HepG2 (cell line): ENCODE data around the gene FGA. TPM values are rescaled to one million over a fixed set of nuclear protein-coding genes. Genes with fewer than 3 reads are reported as not detected.

Source experiments
- ATAC-seq: fragments of 200-7000 bp; cut with Tn5 transposase; 3 replicates; pipeline ENCODE4 v1.9.1; 2020; ENCODE audit warnings: mild to moderate bottlenecking, moderate library complexity
- BruUV-seq: library from RNA; stranded (reverse); fragments of 400-500 nt; replicated peaks from 2 replicates; lab custom pipeline; 2021; lab: Mats Ljungman, UMichigan
- CTCF ChIA-PET: fragments of 300-600 bp; formaldehyde crosslinking; extraction: SDS; loops from one replicate; lab custom pipeline; 2021; ENCODE audit warnings: low total read pairs, inconsistent platforms, low intra/inter-chr PET ratio; lab: Yijun Ruan, JAX
- POLR2A ChIA-PET: fragments of 350-600 bp; sonication (Branson Sonifier 250); formaldehyde crosslinking; loops from one replicate; lab custom pipeline; 2020; ENCODE audit warnings: antibody characterized with exemption, inconsistent platforms; lab: Yijun Ruan, JAX
- DNase-seq: peaks from one replicate; pipeline ENCODE4 v3.0.0-alpha.2; 2015; ENCODE audit warnings: low spot score
- FAIRE-seq: peaks from 3 replicates; lab custom pipeline; 2011; peaks lifted over from hg19 to GRCh38; lab: Jason Lieb, UNC
- H2AFZ ChIP-seq: one replicate; pipeline ENCODE4 v1.6.1; 2011; ENCODE audit warnings: low read length, inconsistent platforms
- H3K27ac ChIP-seq: fragments of 300-600 bp; 3 replicates; pipeline ENCODE4 v1.8.0; 2011; ENCODE audit warnings: mixed run types, mild to moderate bottlenecking, mixed read lengths, low read length, inconsistent platforms; ENCODE audit not compliant: insufficient read depth; ENCODE audit errors: extremely low read length
- H3K27me3 ChIP-seq, 2 experiments: fragments of 200-600 bp in 1 of 2; 2 replicates in 1 of 2; 3 replicates in 1 of 2; pipeline versions ENCODE4 v1.6.0 to v1.8.0; 2011; ENCODE audit warnings: low read length in 2 of 2, mild to moderate bottlenecking in 2 of 2, moderate library complexity in 2 of 2, inconsistent platforms in 1 of 2; ENCODE audit not compliant: insufficient read depth in 2 of 2, control insufficient read depth in 1 of 2
- H3K36me3 ChIP-seq, 2 experiments: fragments of 200-600 bp in 1 of 2; replicated peaks in 1 of 2; 2 replicates in 1 of 2; 3 replicates in 1 of 2; pipeline versions ENCODE4 v1.5.1 to v1.8.0; 2011; ENCODE audit warnings: low read length in 2 of 2, inconsistent platforms in 1 of 2; ENCODE audit not compliant: insufficient read depth in 2 of 2, control insufficient read depth in 1 of 2
- H3K4me1 ChIP-seq: 2 replicates; pipeline ENCODE4 v1.5.1; 2012; ENCODE audit warnings: low read length, inconsistent platforms; ENCODE audit not compliant: insufficient read depth
- H3K4me2 ChIP-seq: 2 replicates; pipeline ENCODE4 v1.6.0; 2011; ENCODE audit warnings: low read depth, low read length, inconsistent platforms
- H3K4me3 ChIP-seq, 3 experiments: fragments of 200-600 bp in 1 of 3; sonication (generic), shearing (Covaris generic) in 1 of 3; replicated peaks in 1 of 3; 2 replicates each; pipeline ENCODE4 v1.5.1; 2011 to 2016; ENCODE audit warnings: low read length in 3 of 3, inconsistent platforms in 2 of 3, low read depth in 2 of 3, mild to moderate bottlenecking in 2 of 3, control low read depth in 1 of 3, mixed read lengths in 1 of 3; ENCODE audit not compliant: insufficient read depth in 1 of 3
- H3K79me2 ChIP-seq: one replicate; pipeline ENCODE4 v1.6.1; 2011; ENCODE audit warnings: low read length, inconsistent platforms; ENCODE audit not compliant: insufficient read depth
- H3K9ac ChIP-seq: 2 replicates; pipeline ENCODE4 v1.6.0; 2011; ENCODE audit warnings: mild to moderate bottlenecking, low read depth, low read length, inconsistent platforms; ENCODE audit not compliant: insufficient read depth
- H3K9me3 ChIP-seq: 2 replicates; pipeline ENCODE4 v1.5.1; 2012; ENCODE audit warnings: mild to moderate bottlenecking, low read length
- H4K20me1 ChIP-seq: 2 replicates; pipeline ENCODE4 v1.6.0; 2011; ENCODE audit warnings: inconsistent platforms, mild to moderate bottlenecking, low read length, moderate library complexity; ENCODE audit not compliant: insufficient read depth
- AFF4 ChIP-seq: sonication (generic); formaldehyde crosslinking; IDR thresholded peaks from 2 replicates; pipeline ENCODE4 v1.4.0; 2020; ENCODE audit warnings: missing genetic modification reagents
- AGO2 ChIP-seq: fragments of 200-400 bp; formaldehyde crosslinking; optimal IDR thresholded peaks from 2 replicates; pipeline ENCODE3; 2017; ENCODE audit warnings: mild to moderate bottlenecking, low read depth, low read length, moderate library complexity
- ELF4 ChIP-seq: sonication (generic); formaldehyde crosslinking; IDR thresholded peaks from 2 replicates; pipeline ENCODE4 v1.5.0; 2020; ENCODE audit warnings: missing genetic modification reagents, mild to moderate bottlenecking, moderate library complexity, borderline replicate concordance
- FLYWCH1 ChIP-seq: sonication (generic); formaldehyde crosslinking; IDR thresholded peaks from 2 replicates; pipeline ENCODE4 v1.8.1; 2023; ENCODE audit warnings: mild to moderate bottlenecking, missing genetic modification reagents
- FOXO1 ChIP-seq: sonication (generic); formaldehyde crosslinking; IDR thresholded peaks from 2 replicates; pipeline ENCODE4 v1.4.0; 2020; ENCODE audit warnings: missing genetic modification reagents
- HNRNPH1 ChIP-seq: fragments of 200-400 bp; formaldehyde crosslinking; optimal IDR thresholded peaks from 2 replicates; pipeline ENCODE3; 2017; ENCODE audit warnings: mild to moderate bottlenecking, low read depth, low read length
- POLR2A ChIP-seq, 2 experiments: IDR thresholded peaks; 2 replicates each; pipeline ENCODE4 v1.6.1; 2011; ENCODE audit warnings: low read depth in 2 of 2, low read length in 2 of 2, mild to moderate bottlenecking in 1 of 2, moderate library complexity in 1 of 2; ENCODE audit not compliant: insufficient read depth in 1 of 2
- REPIN1 ChIP-seq: sonication (generic); formaldehyde crosslinking; IDR thresholded peaks from 2 replicates; pipeline ENCODE4 v1.8.0; 2022; ENCODE audit warnings: missing genetic modification reagents, low read depth, mild to moderate bottlenecking, borderline replicate concordance
- SSRP1 ChIP-seq: IDR thresholded peaks from 2 replicates; pipeline ENCODE4 v1.6.1; 2016; ENCODE audit warnings: control low read depth
- XRCC5 ChIP-seq: fragments of 200-400 bp; formaldehyde crosslinking; optimal IDR thresholded peaks from 2 replicates; pipeline ENCODE3; 2017; ENCODE audit warnings: mild to moderate bottlenecking, low read length
- ZNF33A ChIP-seq: sonication (generic); formaldehyde crosslinking; IDR thresholded peaks from 2 replicates; pipeline ENCODE4 v1.5.1; 2020; ENCODE audit warnings: missing genetic modification reagents, mild to moderate bottlenecking, moderate library complexity, borderline replicate concordance
- ZNF350 ChIP-seq: sonication (generic); formaldehyde crosslinking; IDR thresholded peaks from 2 replicates; pipeline ENCODE4 v1.4.0; 2020; ENCODE audit warnings: mild to moderate bottlenecking, low read depth, missing genetic modification reagents, borderline replicate concordance
- ZNF501 ChIP-seq: sonication (generic); formaldehyde crosslinking; IDR thresholded peaks from 2 replicates; pipeline ENCODE4 v1.5.1; 2020; ENCODE audit warnings: mild to moderate bottlenecking, moderate library complexity, missing genetic modification reagents
- ZNF547 ChIP-seq: sonication (generic); formaldehyde crosslinking; IDR thresholded peaks from 2 replicates; pipeline ENCODE4 v1.5.1; 2020; ENCODE audit warnings: mild to moderate bottlenecking, missing genetic modification reagents
- ZNF687 ChIP-seq: sonication (generic); formaldehyde crosslinking; IDR thresholded peaks from 2 replicates; pipeline ENCODE4 v1.5.1; 2020; ENCODE audit warnings: mild to moderate bottlenecking, missing genetic modification reagents, moderate library complexity
- WGBS: methylation state at CpG from one replicate; pipeline ENCODE4 v1.1.6; 2017; ENCODE audit warnings: low lambda C conversion rate; 5-methylcytosine and 5-hydroxymethylcytosine counted together
- in situ Hi-C: cut with HindIII; loops from 2 replicates; pipeline ENCODE4 v1.10.0; 2017; ENCODE audit warnings: low pct_unique_long_range_greater_than_20kb; ENCODE audit not compliant: extremely low pct_ligation_motif_present
- intact Hi-C: fragments of 100-400 bp; cut with micrococcal nuclease; formaldehyde crosslinking; loops from one replicate; pipeline ENCODE4 v1.10.0; 2022; ENCODE audit not compliant: unreplicated experiment
- polyA plus RNA-seq, 8 experiments: library from polyadenylated mRNA; depleted of rRNA in 3 of 8; stranded (reverse) in 7 of 8; unstranded in 1 of 8; fragments of >200 nt; fragmentation: Illumina TruSeq in 4 of 8; extraction: Trizol in 4 of 8; gene quantifications; 2 replicates each; pipeline versions ENCODE4 v1.2.1 to v1.2.3, GENCODE V29; 2011 to 2016; ENCODE audit warnings: low read depth in 4 of 8, missing spikeins in 1 of 8, mixed read lengths in 1 of 8; ENCODE audit not compliant: insufficient read depth in 1 of 8
- total RNA-seq, 5 experiments: library from RNA; depleted of rRNA; stranded (reverse); fragments of >200 nt; fragmentation: Illumina TruSeq; extraction: Trizol; gene quantifications; 2 replicates each; pipeline ENCODE4 v1.2.3, GENCODE V29; 2016; ENCODE audit warnings: low read depth in 1 of 5

The FGA gene
- total and polyA plus RNA-seq, 2 of the 13 experiments (the other 11 are each of a cell fraction or from before 2014, with no cell fraction given): 640 to 1,523 TPM

GRCh38 chr4:154586296-154587033, 4.1 kb downstream of the FGA start:
- no peak overlapping the region for H2AFZ ChIP-seq
- intact Hi-C loops: no loop called here
- H3K9me3 ChIP-seq: no peaks in the 10 kb centered on the region
- POLR2A ChIA-PET: interaction anchor here (1.4 to 16.0 kb wide), 8 partner anchors 9 to 32 kb away, joined by 4 to 468 read pairs (median 22); partner anchors contain the start of gene FGG
- H3K9ac ChIP-seq: no peak overlapping the region
- CTCF ChIA-PET: no interaction called here
- 96% methylated on average over 13 of the region's 13 CpGs for WGBS
- no peaks in the 10 kb centered on the region for H3K27me3 ChIP-seq
- H3K36me3 ChIP-seq: peaks cover 3 to 26% of the 10 kb centered on the region in 2 experiments
- DNase-seq (no peak), FAIRE-seq (no peak), ATAC-seq (no peak)
- no peak overlapping the region for H3K4me3 ChIP-seq
- H3K27ac ChIP-seq: peak overlapping the region; percentile 33
- peaks cover 26% of the 10 kb centered on the region for H3K79me2 ChIP-seq
- H3K4me1 ChIP-seq: peaks cover 72% of the 10 kb centered on the region
- H4K20me1 ChIP-seq: no peaks in the 10 kb centered on the region
- H3K4me2 ChIP-seq: peak overlapping the region; percentile 90
- BruUV-seq: no TSS peak
- in situ Hi-C loops: no loop called here
- TF ChIP-seq ZNF687 (CRISPR knock-in tag): peak; percentile 43; the same call in 1 of the 2 replicates
- peak; percentile 38 for TF ChIP-seq HNRNPH1
- TF ChIP-seq AFF4 (CRISPR knock-in tag): peak; percentile 40; the same call in 1 of the 2 replicates
- 0 out of 2 replicates have a peak, but pooled peaks have one; percentile 6 for TF ChIP-seq FLYWCH1 (CRISPR knock-in tag)
- peak in 1 of 2 experiments; percentile 22; a peak in 1 of 4 replicates for TF ChIP-seq POLR2A (IDR thresholded peaks at IDR 0.05; ENCODE audit: insufficient read depth in 1 of 2, low read depth in 2 of 2, low read length in 2 of 2)
- no peak for TF ChIP-seq AGO2
- peak; percentile 51; the same call in 1 of the 2 replicates for TF ChIP-seq SSRP1 (CRISPR knock-in tag)
- 0 out of 2 replicates have a peak, but pooled peaks have one; percentile 22 for TF ChIP-seq ZNF501
- no peak for TF ChIP-seq FOXO1 (CRISPR knock-in tag)
- TF ChIP-seq ZNF33A (CRISPR knock-in tag): no peak
- peak; percentile 34; the same call in 1 of the 2 replicates for TF ChIP-seq ZNF547
- 0 out of 2 replicates have a peak, but pooled peaks have one; percentile 32 for TF ChIP-seq ELF4 (CRISPR knock-in tag)
- TF ChIP-seq ZNF350 (CRISPR knock-in tag): 0 out of 2 replicates have a peak, but pooled peaks have one; percentile 33
- peak; percentile 41; the same call in 1 of the 2 replicates for TF ChIP-seq REPIN1
- peak; percentile 24 for TF ChIP-seq XRCC5
